Muscle of back (tissue), 11 donors: ENCODE measurements around the gene FUT8. TPM values are rescaled to one million over a fixed set of nuclear protein-coding genes. Genes with fewer than 3 reads are reported as not detected.

Source experiments
- DNase-seq, 3 donors: peaks; one replicate each; pipeline versions ENCODE4 v3.0.0 to v3.0.0-alpha.2; 2013
- polyA plus RNA-seq, 10 donors: library from polyadenylated mRNA; unstranded; fragments of 120-200 nt; gene quantifications; one replicate each; pipeline ENCODE4 v1.2.1, GENCODE V29; 2013; ENCODE audit not compliant: insufficient read length in 10 of 10

The FUT8 gene
- polyA plus RNA-seq, 10 donors: 12.1 to 18.1 (median 13.8) TPM

- no peak for DNase-seq
Measured at GRCh38 chr14:65554837-65555236, 142.3 kb downstream of the FUT8 start.

GRCh38 chr14:65555358-65555757 is 142.8 kb downstream of the FUT8 start:
- no peak for DNase-seq

GRCh38 chr14:65558363-65558762 is 145.8 kb downstream of the FUT8 start:
- DNase-seq: no peak

- DNase-seq: peak in 1 of 3 donors; percentile 24
Measured at GRCh38 chr14:65560340-65561027, 148.0 kb downstream of the FUT8 start.

GRCh38 chr14:65564370-65564769 is 151.8 kb downstream of the FUT8 start:
- DNase-seq: no peak

- no peak for DNase-seq
Measured at GRCh38 chr14:65565948-65566347, 153.4 kb downstream of the FUT8 start.

GRCh38 chr14:65566820-65567522 is 154.4 kb downstream of the FUT8 start:
- no peak for DNase-seq

- no peak for DNase-seq
Measured at GRCh38 chr14:65574611-65575010, 162.1 kb downstream of the FUT8 start.

GRCh38 chr14:65575389-65575788 is 162.9 kb downstream of the FUT8 start:
- DNase-seq: no peak

- DNase-seq: no peak
Measured at GRCh38 chr14:65580973-65581372, 168.4 kb downstream of the FUT8 start.

GRCh38 chr14:65581378-65581777 is 168.8 kb downstream of the FUT8 start:
- no peak for DNase-seq

- no peak for DNase-seq
Measured at GRCh38 chr14:65581799-65582198, 169.3 kb downstream of the FUT8 start.

GRCh38 chr14:65585216-65585615 is 172.7 kb downstream of the FUT8 start:
- no peak for DNase-seq

- peak in 2 of 3 donors; percentile 5 to 7 for DNase-seq
Measured at GRCh38 chr14:65588426-65589140, 176.1 kb downstream of the FUT8 start.

GRCh38 chr14:65594153-65594881 is 181.8 kb downstream of the FUT8 start:
- DNase-seq: no peak

- DNase-seq: no peak
Measured at GRCh38 chr14:65594882-65595237, 182.3 kb downstream of the FUT8 start.

GRCh38 chr14:65599375-65599774 is 186.8 kb downstream of the FUT8 start:
- DNase-seq: peak in 1 of 3 donors; percentile 5

GRCh38 chr14:65600742-65601141 is 188.2 kb downstream of the FUT8 start:
- no peak for DNase-seq

GRCh38 chr14:65604535-65604934 is 192.0 kb downstream of the FUT8 start:
- no peak for DNase-seq

GRCh38 chr14:65604936-65605335 is 192.4 kb downstream of the FUT8 start:
- no peak for DNase-seq

- no peak for DNase-seq
Measured at GRCh38 chr14:65606460-65606859, 193.9 kb downstream of the FUT8 start.

- peak in 2 of 3 donors; percentile 7 to 43 for DNase-seq
Measured at GRCh38 chr14:65613131-65613650, 200.7 kb downstream of the FUT8 start.
